K562 treated with DMSO at 1 percent for 48 hours (cell line): Measurements from ENCODE around the gene RPL9. TPM values are rescaled to one million over a fixed set of nuclear protein-coding genes. Genes with fewer than 3 reads are reported as not detected.

ENCODE experiments used
- total RNA-seq: library from RNA; unstranded; fragments of 300-600 nt; gene quantifications from 2 replicates; pipeline ENCODE4 v1.2.3, GENCODE V29; 2022; ENCODE audit warnings: low replicate concordance; ENCODE audit errors: extremely low read depth

The RPL9 gene
- total RNA-seq = 1,245 TPM in 1 of 2 replicates, not detected in the other

GRCh38 chr4:39458505-39459300 is at the start of gene RPL9, which contains the start of gene LIAS:
TSS of gene RPL9 (minus strand) at chr4:39458922. CDS start at chr4:39458439, 483 bp downstream.
TSS of gene LIAS (plus strand) at chr4:39459056. CDS start at chr4:39459118, 62 bp downstream.

DNA sequence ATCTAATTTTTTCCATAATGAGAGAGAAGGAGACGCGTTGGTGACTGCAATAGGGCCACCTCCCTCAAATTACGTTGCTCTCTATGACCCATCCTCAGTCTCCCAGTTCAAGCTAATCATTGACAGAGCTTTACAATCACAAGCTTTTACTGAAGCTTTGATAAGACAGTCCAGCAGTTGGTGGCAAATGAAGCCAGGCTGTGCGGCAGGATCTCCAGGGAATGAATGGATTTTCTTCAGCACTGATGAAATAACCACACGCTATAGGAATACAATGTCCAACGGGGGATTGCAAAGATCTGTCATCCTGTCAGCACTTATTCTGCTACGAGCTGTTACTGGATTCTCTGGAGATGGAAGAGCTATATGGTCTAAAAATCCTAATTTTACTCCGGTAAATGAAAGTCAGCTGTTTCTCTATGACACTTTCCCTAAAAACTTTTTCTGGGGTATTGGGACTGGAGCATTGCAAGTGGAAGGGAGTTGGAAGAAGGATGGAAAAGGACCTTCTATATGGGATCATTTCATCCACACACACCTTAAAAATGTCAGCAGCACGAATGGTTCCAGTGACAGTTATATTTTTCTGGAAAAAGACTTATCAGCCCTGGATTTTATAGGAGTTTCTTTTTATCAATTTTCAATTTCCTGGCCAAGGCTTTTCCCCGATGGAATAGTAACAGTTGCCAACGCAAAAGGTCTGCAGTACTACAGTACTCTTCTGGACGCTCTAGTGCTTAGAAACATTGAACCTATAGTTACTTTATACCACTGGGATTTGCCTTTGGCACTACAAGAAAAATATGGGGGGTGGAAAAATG is 51.7 kb downstream of the RPL9 start, which contains the start of gene KLB:
KLB (plus strand) TSS at position 168 of the 821 bp plus-strand sequence; CDS start at position 188, 20 bp downstream.

Other genes starting within 250 kb of the RPL9 start
- not detected in 2 replicates for gene RFC1, start 92.6 kb downstream of the RPL9 start, total RNA-seq
- not detected in 2 replicates for gene KLB, start 52.0 kb downstream of the RPL9 start, total RNA-seq
- gene LIAS, start 134 bp upstream of the RPL9 start, total RNA-seq = not detected in 2 replicates
- not detected in 2 replicates for gene UGDH, start 68.5 kb upstream of the RPL9 start, total RNA-seq
- gene SMIM14, start 179.9 kb upstream of the RPL9 start, total RNA-seq = not detected in 2 replicates
- not detected in 2 replicates for gene UBE2K, start 239.2 kb upstream of the RPL9 start, total RNA-seq